GM04503 (cell line): ENCODE measurements around the gene RAB3B.
"Not testable (repeated sequence)": the region's sequence is repeated elsewhere in the genome, so short reads cannot be mapped to it uniquely, and the experiment has no call there.

Source experiments
- DNase-seq: peaks from one replicate; pipeline ENCODE4 v3.0.0-alpha.2; 2012; ENCODE audit warnings: low read depth

The RAB3B gene

DNA sequence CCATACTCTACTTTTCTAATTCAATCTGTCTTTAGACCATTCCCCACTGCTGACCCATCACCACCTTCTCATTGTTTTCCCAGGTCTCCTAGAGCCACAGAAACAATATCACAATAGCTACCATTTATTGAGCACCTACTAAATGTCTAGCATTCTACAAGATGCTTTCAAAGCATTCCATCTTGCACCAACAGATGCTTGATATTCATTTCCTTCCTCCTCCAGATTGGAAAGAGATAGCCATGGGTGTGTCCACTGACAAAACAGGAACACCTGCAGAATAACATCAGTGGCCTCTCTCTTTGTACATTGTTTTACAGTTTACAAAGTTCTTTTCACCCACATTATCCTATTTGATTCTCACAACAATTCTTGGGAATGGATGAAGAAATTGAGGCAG, 2.2 kb downstream of the RAB3B start:
- DNase-seq, result no peak

DNA sequence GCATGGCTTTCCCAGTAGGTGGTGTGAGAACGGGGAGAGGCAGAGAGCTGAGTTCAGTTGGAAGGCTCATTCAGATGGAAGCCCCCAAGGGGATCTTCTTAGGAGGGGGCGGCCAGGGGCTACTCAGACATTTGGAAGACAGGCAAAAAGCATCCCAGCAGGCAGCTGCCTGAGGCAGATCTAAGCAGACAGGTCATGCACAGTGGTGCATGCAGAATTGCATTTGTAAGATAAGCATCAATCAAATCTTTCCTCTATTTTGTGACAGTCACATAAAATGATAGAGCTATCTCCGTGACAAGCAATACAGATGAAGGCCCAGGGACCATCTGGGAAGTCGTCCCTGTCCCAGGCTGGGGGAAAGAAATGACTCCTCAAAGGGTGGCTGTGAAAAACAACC, 3.8 kb downstream of the RAB3B start:
- no peak for DNase-seq

DNA sequence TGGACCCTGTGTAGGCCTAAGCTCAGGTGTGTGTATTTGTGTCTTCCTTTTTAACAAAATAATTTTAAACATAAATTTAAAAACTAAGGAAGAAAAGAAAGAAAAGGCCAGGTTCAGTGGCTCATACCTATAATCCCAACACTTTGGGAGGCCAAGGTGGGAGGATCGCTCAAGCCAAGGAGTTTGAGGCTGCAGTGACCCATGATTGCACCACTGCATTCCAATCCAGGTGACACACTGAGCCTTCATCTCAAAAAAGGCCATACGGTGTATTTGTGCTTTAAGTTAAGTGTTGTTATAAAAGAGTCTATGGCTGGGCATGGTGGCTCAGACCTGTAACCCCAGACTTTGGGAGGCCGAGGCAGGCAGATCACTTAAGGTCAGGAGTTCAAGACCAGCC, 8.3 kb downstream of the RAB3B start:
- DNase-seq, result no peak

GRCh38 chr1:51981555-51981954, 8.9 kb downstream of the RAB3B start:
- DNase-seq, result no peak

DNA sequence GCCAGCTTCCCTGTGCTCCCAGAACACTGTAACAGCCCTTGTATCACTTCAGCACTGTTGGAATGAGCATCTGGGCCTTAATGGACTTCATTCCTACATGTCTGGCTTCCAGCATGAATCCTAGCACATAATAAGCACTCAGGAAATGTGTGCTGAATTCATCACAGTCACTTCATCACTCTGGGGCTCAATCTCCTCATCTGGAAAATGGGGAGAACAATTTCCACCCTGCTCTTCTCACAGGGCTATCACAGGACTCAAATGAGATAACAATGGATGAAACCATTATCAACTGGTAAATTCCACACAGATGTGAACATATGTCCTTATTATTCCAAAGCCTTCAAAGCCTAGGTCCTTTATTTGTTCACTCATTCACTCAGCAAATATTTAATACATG, 12.4 kb downstream of the RAB3B start:
- DNase-seq, result no peak

- no peak for DNase-seq
Measured at GRCh38 chr1:51976846-51977602, 13.5 kb downstream of the RAB3B start.

- DNase-seq, result no peak
Measured at GRCh38 chr1:51973587-51974474, 16.7 kb downstream of the RAB3B start.

GRCh38 chr1:51969038-51969705, 21.3 kb downstream of the RAB3B start:
- peak; percentile 91 for DNase-seq

DNA sequence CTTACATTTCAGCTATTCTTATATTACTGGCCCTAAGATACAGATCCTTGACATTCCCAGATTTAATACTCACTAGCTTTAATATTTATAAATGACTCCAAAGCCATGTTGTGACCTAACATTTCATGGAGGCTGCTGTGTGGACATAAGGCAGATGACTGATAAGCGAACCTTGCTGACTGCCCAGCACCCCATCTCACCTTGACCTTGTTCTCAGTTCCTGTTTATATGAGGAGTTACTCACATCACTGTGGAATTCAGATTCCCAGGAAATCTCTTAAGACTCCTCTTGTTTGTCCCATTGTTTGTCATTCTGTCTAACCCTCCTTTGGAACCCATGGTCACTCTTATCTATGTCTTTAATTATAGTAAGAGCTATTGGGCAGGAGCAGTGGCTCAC, 21.9 kb downstream of the RAB3B start:
- DNase-seq, result no peak

DNA sequence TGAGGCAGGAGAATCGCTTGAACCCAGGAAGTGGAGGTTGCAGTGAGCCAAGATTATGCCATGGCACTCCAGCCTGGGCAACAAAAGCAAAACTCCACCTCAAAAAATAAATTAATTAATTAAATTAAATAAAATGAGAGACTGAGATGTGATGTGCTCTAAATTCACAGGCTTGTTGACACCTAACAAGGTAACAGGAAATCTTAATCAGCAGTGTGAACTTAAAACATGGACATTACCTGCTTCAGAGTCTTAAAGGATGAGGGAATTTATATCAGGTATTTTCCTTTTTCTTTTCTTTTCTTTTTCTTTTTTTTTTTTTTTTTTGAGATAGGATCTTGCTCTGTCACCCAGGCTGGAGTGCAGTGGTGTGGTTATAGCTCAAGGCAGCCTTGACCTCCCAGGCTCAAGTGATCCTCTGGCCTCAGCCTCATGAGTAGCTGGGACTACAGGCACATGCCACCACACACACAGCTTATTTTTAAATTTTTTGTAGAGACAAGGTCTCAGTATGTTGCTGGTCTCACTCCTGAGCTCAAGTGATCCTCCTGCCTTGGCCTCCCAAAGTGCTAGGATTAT, 23.2 kb downstream of the RAB3B start:
- DNase-seq, result not testable (repeated sequence)

DNA sequence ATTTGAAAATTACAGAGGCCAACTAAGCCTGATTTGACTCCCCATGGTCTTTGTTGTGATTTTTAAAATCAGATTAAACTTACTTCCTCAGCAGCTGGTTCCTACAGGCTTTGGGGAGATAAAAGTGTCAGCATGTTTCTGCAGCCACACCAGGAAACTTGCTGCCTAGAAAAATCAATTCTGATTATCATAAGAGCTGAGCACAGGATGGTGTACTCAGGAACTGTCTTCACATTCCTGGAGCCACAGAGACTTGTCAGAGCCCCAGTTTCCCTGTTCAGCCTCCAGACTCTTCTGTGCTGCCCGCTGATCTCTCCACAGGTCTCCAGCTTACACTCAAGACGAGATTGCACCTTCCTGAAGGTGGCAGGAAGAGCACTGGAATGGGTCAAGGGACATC, 23.9 kb downstream of the RAB3B start:
- DNase-seq, result no peak

DNA sequence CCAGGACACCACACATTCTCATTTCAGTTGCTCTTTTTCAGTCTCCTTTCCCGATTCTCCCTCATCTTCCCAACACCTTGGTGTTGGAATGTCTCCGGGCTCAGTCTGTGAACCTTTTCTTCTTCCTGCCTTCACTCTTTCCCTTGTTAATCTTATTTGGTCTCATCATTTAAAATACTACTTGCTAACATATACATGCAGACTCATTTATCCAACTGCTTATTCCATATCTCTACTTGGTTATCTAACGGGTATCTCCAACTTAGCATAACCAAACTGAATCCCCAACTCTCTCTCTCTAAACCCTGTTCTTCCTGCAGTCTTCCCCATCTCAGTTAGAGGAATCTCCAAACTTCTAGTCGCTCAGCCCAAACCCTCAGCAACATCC, 26.2 kb downstream of the RAB3B start:
- DNase-seq, result no peak

DNA sequence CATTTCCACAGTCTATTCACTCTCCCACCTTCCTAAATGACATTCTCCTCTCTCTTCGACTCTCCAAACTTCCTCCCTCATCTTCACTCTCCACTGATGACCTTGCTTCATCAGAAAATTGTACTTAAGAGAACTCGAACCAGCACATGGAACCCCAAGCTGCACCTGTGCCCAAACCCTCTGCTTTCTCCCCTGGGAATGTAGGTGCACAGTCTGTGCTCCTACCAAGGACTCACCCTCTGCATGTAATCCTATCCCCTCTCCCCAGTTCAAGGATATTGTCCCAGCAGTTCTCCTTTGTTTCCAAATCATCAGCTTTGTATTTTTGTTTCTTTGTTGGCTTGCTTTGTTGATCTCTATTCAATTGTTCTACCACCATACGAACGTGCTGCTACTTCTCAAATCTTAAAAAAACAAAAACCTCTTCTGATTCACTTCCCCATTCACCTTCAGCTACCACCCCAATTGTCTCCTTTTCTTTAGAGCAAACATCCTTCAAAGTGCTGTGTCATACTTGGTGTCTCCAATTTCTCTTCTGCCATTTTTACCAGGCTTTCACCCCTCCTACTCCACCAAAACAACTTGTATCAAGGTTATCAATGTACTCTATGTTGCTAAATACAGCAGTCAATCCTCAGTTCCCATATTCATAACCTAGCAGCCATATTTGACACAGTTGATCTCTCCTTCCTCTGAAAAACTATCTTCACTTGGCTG, 26.8 kb downstream of the RAB3B start:
- no peak for DNase-seq

DNA sequence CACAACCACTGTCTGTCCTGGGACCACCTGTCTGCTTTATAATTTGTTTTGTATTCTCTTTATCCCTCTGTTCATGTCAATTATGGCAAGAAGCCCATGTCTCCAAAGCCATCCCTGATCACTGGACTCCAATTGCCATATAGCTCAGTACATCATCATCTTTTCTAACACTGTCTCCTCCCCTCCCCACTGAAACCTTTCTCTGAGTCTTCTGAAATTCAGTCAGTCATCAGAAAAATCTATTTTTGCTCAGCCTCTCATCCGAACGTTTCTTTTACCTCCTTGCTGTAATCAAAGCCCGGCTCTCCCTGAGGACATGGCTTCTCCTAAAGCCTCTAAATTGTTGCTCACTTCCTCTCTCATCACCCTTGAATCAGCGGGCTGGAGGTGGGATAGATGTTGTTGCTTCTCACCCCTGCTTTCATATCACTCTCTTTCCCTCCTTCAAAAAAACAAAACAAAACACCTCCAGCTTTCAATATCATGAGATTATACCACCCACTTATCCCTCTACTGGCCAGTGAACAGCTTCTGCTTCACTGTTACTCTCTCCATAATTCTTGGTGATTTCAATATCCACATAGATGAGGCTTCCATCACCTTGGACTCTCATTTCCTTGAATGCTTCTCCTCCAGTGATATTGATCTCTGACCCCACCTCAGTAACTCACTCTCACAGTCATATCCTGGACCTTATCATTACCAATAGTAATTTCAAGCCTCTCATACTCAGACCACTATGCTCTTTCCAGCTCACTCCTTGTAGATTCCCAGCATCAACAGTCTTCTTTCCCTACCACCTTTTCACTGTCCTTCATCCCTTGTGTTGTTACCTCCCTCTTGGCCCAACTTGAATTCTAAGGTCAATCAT, 27.8 kb downstream of the RAB3B start:
- no peak for DNase-seq

- DNase-seq, result no peak
Measured at GRCh38 chr1:51961954-51962353, 28.5 kb downstream of the RAB3B start.

DNA sequence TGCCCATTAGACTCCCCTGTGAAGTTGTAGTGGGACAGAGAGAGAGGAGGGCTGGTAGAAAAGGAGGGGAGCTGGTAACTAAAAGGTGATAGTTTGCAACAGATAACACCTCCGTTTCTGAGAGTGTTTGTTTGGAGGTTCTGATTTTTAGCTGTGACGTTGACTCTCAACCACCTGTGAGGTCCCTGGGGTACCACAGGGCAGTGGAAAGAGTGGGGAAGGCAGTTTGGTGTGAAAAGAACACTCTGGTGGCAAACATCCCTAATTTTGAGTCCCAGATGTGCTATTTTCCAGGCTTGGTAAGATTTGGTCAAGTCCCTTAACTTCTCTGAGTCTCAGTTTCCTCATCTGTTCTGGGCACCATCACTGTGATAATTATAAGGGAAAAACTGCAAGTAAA, 29.3 kb downstream of the RAB3B start:
- DNase-seq, result no peak

GRCh38 chr1:51960262-51960661, 30.2 kb downstream of the RAB3B start:
- no peak for DNase-seq

DNA sequence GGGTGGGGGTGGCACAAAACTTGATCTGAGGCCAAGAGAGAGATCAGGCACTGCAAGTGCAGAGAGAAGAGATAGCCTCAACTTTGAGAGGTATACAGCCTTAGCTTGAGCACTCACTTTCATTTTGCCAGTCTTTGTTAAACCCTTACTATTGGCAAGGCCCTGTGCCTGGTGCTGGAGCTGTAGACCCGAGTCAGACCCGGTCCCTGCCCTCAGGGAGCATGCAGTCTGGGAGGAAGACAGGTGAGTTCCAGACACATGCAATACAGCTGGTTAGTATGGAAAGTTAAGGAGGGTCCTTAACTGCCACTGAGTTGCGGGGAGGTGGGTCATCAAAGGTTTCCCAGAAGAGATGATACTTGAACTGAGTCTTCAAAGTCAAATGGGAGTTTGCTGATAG, 31.7 kb downstream of the RAB3B start:
- no peak for DNase-seq

- DNase-seq, result no peak
Measured at GRCh38 chr1:51957618-51958017, 32.9 kb downstream of the RAB3B start.

DNA sequence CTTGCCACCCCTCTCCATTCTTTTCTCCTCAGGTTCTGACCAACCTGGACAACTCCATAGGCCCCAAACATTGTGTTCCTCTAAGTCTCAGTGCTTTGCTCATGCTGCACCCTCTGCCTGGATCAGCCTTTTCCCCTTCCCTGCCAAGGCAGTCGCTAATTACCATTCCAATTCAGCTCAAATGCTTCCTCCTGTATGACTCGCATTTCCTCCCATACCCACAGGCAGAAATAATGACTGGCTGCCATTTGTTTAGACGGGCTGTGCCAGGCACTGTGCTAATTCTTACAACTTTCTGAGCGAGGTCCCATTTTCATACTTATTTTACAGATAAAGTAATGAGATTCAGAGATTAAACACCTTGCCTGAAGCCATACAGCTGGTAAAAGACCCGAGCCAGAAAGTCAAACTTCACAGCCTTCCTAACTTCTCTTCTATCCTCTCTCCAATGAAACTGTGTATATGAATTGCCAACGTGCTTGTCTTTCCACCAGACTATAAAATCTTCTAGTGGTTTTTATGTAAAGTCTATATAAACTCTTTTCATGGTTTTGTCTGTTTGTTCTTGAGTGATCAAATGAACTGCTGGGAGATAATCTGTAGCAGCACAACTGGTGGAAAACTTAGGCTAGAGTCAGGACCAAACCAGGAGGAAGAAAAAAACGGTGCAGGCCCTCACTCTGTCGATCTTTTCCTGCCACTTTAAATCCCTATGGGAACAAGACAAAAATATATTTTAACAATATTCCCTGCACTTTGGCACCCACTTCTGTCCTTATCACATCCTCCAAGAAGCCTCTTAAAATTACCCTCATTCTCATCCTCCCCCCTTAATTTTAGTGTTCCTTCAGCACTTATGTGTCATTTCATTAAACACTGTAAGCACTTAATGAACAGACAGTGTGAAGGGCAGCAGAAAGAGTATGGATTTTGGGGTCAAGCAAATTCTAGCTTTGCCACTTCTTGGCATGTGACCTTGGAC, 33.7 kb downstream of the RAB3B start:
- peak; percentile 52 for DNase-seq
